Measurements from ENCODE around the gene LZTR1.

Gene LZTR1

GRCh38 chr22:20982563-20982882 lies 426 bp downstream of the LZTR1 start:
- Histone ChIP-seq H3K4me1 (ENCODE audit: control insufficient read depth, insufficient read depth, low read length) (peaks cover 22% of the 10 kb centered on the region), H3K36me3 (ENCODE audit: control insufficient read depth, insufficient read depth, low read length) (peaks cover 21% of the 10 kb centered on the region), H3K27me3 (ENCODE audit: control insufficient read depth, insufficient read depth, low read length, poor library complexity, severe bottlenecking) (no peaks in the 10 kb centered on the region), H3K4me3 (ENCODE audit: insufficient read depth, low read depth, low read length) (peak overlapping the region; percentile 82), H3K9me3 (ENCODE audit: control insufficient read depth, low read length) (no peaks in the 10 kb centered on the region), H3K27ac (ENCODE audit: insufficient read depth, low read depth, low read length, poor library complexity, severe bottlenecking) (no peak overlapping the region)
- WGBS, 2 experiments = 5 to 7% methylated on average over 12 of the region's 12 CpGs

- WGBS, 2 experiments = 92 to 96% methylated on average over 5 of the region's 5 CpGs
- no peak overlapping the region for H3K27ac ChIP-seq (ENCODE audit: insufficient read depth, low read depth, low read length, poor library complexity, severe bottlenecking)
Measured at GRCh38 chr22:20983081-20983771, 1.1 kb downstream of the LZTR1 start.

GRCh38 chr22:20985720-20986119 lies 3.6 kb downstream of the LZTR1 start:
- Histone ChIP-seq H3K27ac (ENCODE audit: insufficient read depth, low read depth, low read length, poor library complexity, severe bottlenecking) (no peak overlapping the region), H3K4me1 (ENCODE audit: control insufficient read depth, insufficient read depth, low read length) (peaks cover 15% of the 10 kb centered on the region), H3K9me3 (ENCODE audit: control insufficient read depth, low read length) (no peaks in the 10 kb centered on the region), H3K36me3 (ENCODE audit: control insufficient read depth, insufficient read depth, low read length) (peaks cover 16% of the 10 kb centered on the region), H3K4me3 (ENCODE audit: insufficient read depth, low read depth, low read length) (no peak overlapping the region), H3K27me3 (ENCODE audit: control insufficient read depth, insufficient read depth, low read length, poor library complexity, severe bottlenecking) (no peaks in the 10 kb centered on the region)
- WGBS, 2 experiments = 94 to 95% methylated on average over 7 of the region's 7 CpGs

More at GRCh38 chr22:20983081-20983771, 1.1 kb downstream of the LZTR1 start:
- Histone ChIP-seq H3K4me1 (ENCODE audit: control insufficient read depth, insufficient read depth, low read length) (peaks cover 22% of the 10 kb centered on the region), H3K9me3 (ENCODE audit: control insufficient read depth, low read length) (no peaks in the 10 kb centered on the region), H3K27me3 (ENCODE audit: control insufficient read depth, insufficient read depth, low read length, poor library complexity, severe bottlenecking) (no peaks in the 10 kb centered on the region), H3K36me3 (ENCODE audit: control insufficient read depth, insufficient read depth, low read length) (peaks cover 21% of the 10 kb centered on the region), H3K4me3 (ENCODE audit: insufficient read depth, low read depth, low read length) (peak overlapping the region; percentile 82)

GRCh38 chr22:20986365-20986764 lies 4.3 kb downstream of the LZTR1 start:
- WGBS, 2 experiments = 90 to 95% methylated on average over 1 of the region's 1 CpG
- Histone ChIP-seq H3K9me3 (ENCODE audit: control insufficient read depth, low read length) (no peaks in the 10 kb centered on the region), H3K27ac (ENCODE audit: insufficient read depth, low read depth, low read length, poor library complexity, severe bottlenecking) (no peak overlapping the region), H3K27me3 (ENCODE audit: control insufficient read depth, insufficient read depth, low read length, poor library complexity, severe bottlenecking) (no peaks in the 10 kb centered on the region), H3K4me3 (ENCODE audit: insufficient read depth, low read depth, low read length) (no peak overlapping the region), H3K36me3 (ENCODE audit: control insufficient read depth, insufficient read depth, low read length) (peaks cover 16% of the 10 kb centered on the region), H3K4me1 (ENCODE audit: control insufficient read depth, insufficient read depth, low read length) (peaks cover 11% of the 10 kb centered on the region)

GRCh38 chr22:20987375-20987774 lies 5.3 kb downstream of the LZTR1 start:
- 94 to 95% methylated on average over 14 of the region's 14 CpGs for WGBS, 2 experiments
- H3K36me3 ChIP-seq (ENCODE audit: control insufficient read depth, insufficient read depth, low read length) = peaks cover 16% of the 10 kb centered on the region
- no peak overlapping the region for H3K4me3 ChIP-seq (ENCODE audit: insufficient read depth, low read depth, low read length)

GRCh38 chr22:20988573-20989322 lies 6.7 kb downstream of the LZTR1 start:
- peaks cover 16% of the 10 kb centered on the region for H3K36me3 ChIP-seq (ENCODE audit: control insufficient read depth, insufficient read depth, low read length)
- no peak overlapping the region for H3K4me3 ChIP-seq (ENCODE audit: insufficient read depth, low read depth, low read length)
- 92 to 93% methylated on average over 16 of the region's 16 CpGs for WGBS, 2 experiments

More at GRCh38 chr22:20987375-20987774, 5.3 kb downstream of the LZTR1 start:
- no peak overlapping the region for H3K27ac ChIP-seq (ENCODE audit: insufficient read depth, low read depth, low read length, poor library complexity, severe bottlenecking)
- H3K4me1 ChIP-seq (ENCODE audit: control insufficient read depth, insufficient read depth, low read length) = peaks cover 8% of the 10 kb centered on the region
- no peaks in the 10 kb centered on the region for H3K27me3 ChIP-seq (ENCODE audit: control insufficient read depth, insufficient read depth, low read length, poor library complexity, severe bottlenecking)
- H3K9me3 ChIP-seq (ENCODE audit: control insufficient read depth, low read length) = no peaks in the 10 kb centered on the region

GRCh38 chr22:20989323-20990138 lies 7.4 kb downstream of the LZTR1 start:
- peaks cover 16% of the 10 kb centered on the region for H3K36me3 ChIP-seq (ENCODE audit: control insufficient read depth, insufficient read depth, low read length)
- H3K4me3 ChIP-seq (ENCODE audit: insufficient read depth, low read depth, low read length) = no peak overlapping the region
- H3K4me1 ChIP-seq (ENCODE audit: control insufficient read depth, insufficient read depth, low read length) = no peaks in the 10 kb centered on the region
- H3K27ac ChIP-seq (ENCODE audit: insufficient read depth, low read depth, low read length, poor library complexity, severe bottlenecking) = no peak overlapping the region
- H3K9me3 ChIP-seq (ENCODE audit: control insufficient read depth, low read length) = no peaks in the 10 kb centered on the region
- WGBS, 2 experiments = 79 to 80% methylated on average over 17 of the region's 17 CpGs
- H3K27me3 ChIP-seq (ENCODE audit: control insufficient read depth, insufficient read depth, low read length, poor library complexity, severe bottlenecking) = no peaks in the 10 kb centered on the region

More at GRCh38 chr22:20988573-20989322, 6.7 kb downstream of the LZTR1 start:
- no peaks in the 10 kb centered on the region for H3K9me3 ChIP-seq (ENCODE audit: control insufficient read depth, low read length)
- no peaks in the 10 kb centered on the region for H3K4me1 ChIP-seq (ENCODE audit: control insufficient read depth, insufficient read depth, low read length)
- H3K27me3 ChIP-seq (ENCODE audit: control insufficient read depth, insufficient read depth, low read length, poor library complexity, severe bottlenecking) = no peaks in the 10 kb centered on the region
- H3K27ac ChIP-seq (ENCODE audit: insufficient read depth, low read depth, low read length, poor library complexity, severe bottlenecking) = no peak overlapping the region

- Histone ChIP-seq H3K27me3 (ENCODE audit: control insufficient read depth, insufficient read depth, low read length, poor library complexity, severe bottlenecking) (no peaks in the 10 kb centered on the region), H3K4me3 (ENCODE audit: insufficient read depth, low read depth, low read length) (no peak overlapping the region), H3K36me3 (ENCODE audit: control insufficient read depth, insufficient read depth, low read length) (peaks cover 14% of the 10 kb centered on the region), H3K27ac (ENCODE audit: insufficient read depth, low read depth, low read length, poor library complexity, severe bottlenecking) (no peak overlapping the region), H3K9me3 (ENCODE audit: control insufficient read depth, low read length) (no peaks in the 10 kb centered on the region), H3K4me1 (ENCODE audit: control insufficient read depth, insufficient read depth, low read length) (no peaks in the 10 kb centered on the region)
- 90 to 91% methylated on average over 21 of the region's 21 CpGs for WGBS, 2 experiments
Measured at GRCh38 chr22:20990184-20991180, 8.4 kb downstream of the LZTR1 start.

- H3K27me3 ChIP-seq (ENCODE audit: control insufficient read depth, insufficient read depth, low read length, poor library complexity, severe bottlenecking) = no peaks in the 10 kb centered on the region
- WGBS, 2 experiments = 93 to 94% methylated on average over 24 of the region's 24 CpGs
- H3K4me1 ChIP-seq (ENCODE audit: control insufficient read depth, insufficient read depth, low read length) = no peaks in the 10 kb centered on the region
- H3K4me3 ChIP-seq (ENCODE audit: insufficient read depth, low read depth, low read length) = no peak overlapping the region
- H3K27ac ChIP-seq (ENCODE audit: insufficient read depth, low read depth, low read length, poor library complexity, severe bottlenecking) = no peak overlapping the region
- H3K9me3 ChIP-seq (ENCODE audit: control insufficient read depth, low read length) = no peaks in the 10 kb centered on the region
- H3K36me3 ChIP-seq (ENCODE audit: control insufficient read depth, insufficient read depth, low read length) = peaks cover 5% of the 10 kb centered on the region
Measured at GRCh38 chr22:20991252-20992055, 9.4 kb downstream of the LZTR1 start.
